Measurements from ENCODE around the gene PLS3. TPM values are rescaled to one million over a fixed set of nuclear protein-coding genes. Genes with fewer than 3 reads are reported as not detected.
"Not testable (repeated sequence)": the region's sequence is repeated elsewhere in the genome, so short reads cannot be mapped to it uniquely, and the experiment has no call there.

PLS3 gene, protein sequence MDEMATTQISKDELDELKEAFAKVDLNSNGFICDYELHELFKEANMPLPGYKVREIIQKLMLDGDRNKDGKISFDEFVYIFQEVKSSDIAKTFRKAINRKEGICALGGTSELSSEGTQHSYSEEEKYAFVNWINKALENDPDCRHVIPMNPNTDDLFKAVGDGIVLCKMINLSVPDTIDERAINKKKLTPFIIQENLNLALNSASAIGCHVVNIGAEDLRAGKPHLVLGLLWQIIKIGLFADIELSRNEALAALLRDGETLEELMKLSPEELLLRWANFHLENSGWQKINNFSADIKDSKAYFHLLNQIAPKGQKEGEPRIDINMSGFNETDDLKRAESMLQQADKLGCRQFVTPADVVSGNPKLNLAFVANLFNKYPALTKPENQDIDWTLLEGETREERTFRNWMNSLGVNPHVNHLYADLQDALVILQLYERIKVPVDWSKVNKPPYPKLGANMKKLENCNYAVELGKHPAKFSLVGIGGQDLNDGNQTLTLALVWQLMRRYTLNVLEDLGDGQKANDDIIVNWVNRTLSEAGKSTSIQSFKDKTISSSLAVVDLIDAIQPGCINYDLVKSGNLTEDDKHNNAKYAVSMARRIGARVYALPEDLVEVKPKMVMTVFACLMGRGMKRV
- total RNA-seq (2014; rRNA removed; shearing (Covaris generic)): 19.6 and 30.3 TPM in 2 replicates

DNA sequence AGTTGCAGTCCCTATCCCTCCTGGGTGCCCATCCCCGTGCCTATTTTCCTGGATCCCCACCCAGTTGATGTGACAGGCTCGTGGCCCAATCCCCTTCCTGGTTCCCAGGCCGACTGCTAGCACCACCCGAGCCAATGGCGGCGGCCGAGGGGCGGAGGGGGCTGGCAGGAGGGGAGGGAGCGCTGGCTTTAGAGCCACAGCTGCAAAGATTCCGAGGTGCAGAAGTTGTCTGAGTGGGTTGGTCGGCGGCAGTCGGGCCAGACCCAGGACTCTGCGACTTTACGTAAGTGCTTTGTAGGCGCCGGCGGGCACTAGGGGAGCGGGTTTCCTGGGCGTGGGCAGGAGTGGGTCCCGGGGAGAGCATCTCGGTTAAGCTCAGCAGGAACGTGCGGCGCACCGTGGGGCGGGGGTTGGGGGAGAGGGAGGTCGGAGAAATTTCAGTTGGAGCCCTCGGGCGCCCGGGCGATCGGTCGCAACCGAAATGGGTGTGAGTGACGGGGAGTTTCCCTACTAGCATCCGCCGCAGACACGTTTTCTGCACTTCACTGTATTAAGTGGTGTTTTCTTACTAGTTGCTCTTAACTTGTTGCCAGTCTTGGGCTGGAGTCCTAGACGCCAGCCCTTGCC lies at the start of gene PLS3:
TSS of gene PLS3 (plus strand) at position 197 of the 627 bp plus-strand sequence. CDS start 49,077 bp downstream, outside the sequence.
- DNase-seq (ENCODE audit: low spot score): peak; percentile 58

DNA sequence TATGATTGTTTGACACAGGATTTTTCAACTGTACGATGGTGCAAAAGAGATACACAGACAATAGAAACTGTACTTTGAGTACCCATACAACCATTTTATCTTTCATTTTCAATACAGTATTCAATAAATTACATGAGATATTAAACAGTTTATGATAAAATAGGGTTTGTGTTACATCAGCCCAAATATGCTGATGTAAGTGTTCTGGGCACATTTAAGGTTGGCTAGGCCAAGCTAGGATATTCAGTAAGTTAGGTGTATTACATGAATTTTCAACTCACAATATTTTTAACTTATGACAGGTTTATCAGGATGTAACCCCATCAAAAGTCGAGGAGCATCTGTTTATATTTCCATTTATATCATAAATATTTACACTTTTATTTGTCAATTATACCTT lies 42.9 kb upstream of the PLS3 start:
- no peak for DNase-seq (ENCODE audit: low spot score)

DNA sequence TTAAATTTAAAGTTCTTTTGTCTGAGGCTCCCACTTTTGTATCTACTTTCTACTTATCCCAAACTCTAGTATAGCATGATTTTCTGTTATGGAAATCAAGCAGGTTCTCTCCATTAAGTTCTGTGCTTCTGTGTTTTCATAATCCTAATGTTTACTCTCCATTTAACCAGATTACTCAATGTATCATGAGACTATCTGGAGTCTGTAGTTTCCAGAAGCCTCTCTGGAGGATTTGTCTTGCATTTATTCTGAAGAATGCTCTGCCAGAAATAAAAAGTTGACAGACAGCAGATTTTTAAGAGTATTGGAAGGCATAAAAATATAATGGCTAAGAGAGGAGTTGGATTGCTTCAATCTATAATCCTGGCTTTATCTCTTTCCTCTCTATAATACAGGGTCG lies 39.2 kb upstream of the PLS3 start:
- no peak for DNase-seq (ENCODE audit: low spot score)

DNA sequence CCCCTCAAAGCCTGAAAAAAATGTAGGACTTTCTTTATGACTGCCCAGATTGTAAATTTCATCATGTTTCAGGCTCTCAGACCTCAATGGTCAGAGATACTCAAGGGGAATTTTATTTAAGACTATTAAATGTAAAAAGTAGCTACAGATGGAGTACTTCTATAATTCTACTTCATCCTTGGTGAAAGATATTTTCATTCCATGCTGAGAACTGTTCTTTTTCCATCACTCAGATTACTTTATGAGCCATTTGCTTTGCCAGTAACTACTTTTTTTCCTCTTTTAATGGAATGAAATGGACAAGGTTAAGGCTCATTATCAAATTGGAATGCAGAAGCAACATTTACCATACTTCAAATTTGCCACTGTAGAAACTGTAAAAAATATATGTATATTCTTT lies 38.0 kb upstream of the PLS3 start:
- DNase-seq (ENCODE audit: low spot score): no peak

DNA sequence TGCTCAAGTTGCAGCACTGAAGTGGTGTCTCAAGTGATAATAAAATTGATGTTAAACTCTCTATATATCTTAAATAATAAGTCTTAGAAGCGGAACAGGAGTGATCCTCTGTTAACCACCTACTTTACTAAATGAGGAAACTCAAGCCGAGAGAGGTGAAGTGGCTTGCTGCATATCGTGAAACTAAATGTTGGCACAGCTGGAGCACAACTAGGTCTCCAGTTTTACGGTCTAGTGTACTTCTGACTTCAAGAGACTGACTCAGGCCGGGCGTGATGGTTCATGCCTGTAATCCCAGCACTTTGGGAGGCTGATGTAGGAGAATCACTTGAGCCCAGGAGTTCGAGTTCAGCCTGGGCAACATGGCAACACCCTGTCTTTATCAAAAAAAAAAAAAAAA lies 35.5 kb upstream of the PLS3 start:
- no peak for DNase-seq (ENCODE audit: low spot score)

DNA sequence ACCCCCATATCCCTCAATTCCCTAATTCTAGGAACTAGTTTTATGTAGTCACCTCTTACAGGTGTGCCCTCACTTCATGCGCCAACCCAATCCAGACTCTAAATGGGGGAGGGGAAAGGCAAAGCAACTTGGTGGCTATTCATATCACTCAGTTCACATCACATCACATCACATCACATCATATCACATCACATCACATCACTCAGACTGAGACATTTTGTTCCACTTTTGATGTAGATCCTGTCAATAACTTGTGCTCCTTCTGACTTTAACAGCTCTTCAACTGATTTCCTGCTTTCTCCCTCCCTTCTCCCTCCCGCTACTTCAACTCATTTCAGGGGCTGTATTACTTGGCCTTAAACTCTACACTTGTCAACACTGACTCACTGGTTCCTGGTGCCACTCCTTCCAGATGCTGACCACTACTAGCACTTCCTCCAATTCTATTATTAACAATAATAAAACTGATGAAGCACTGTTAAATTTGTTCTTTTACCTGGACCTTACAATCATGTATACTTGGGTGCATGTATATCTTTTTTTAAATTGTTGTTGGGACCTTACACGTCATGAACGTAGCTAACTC lies 29.1 kb upstream of the PLS3 start:
- DNase-seq (ENCODE audit: low spot score): no peak

DNA sequence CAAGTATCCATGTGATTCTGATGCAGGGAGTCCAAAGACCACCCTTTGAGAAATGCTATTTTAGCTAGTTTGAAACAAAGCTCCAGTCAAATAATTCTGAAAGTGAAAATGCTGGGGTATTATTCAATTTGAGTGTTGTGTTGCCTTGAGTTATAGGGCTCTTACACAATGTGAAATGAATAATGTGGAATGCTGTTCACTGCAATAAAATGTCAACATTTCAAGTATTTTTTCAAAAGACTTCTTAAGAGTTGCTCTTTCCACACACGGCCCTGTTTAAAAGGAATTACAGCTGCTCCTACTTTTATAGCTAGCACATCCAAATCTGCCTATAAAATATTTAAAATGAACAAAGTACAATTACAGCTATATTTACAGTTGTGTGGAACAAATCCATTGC lies 27.5 kb upstream of the PLS3 start:
- no peak for DNase-seq (ENCODE audit: low spot score)

DNA sequence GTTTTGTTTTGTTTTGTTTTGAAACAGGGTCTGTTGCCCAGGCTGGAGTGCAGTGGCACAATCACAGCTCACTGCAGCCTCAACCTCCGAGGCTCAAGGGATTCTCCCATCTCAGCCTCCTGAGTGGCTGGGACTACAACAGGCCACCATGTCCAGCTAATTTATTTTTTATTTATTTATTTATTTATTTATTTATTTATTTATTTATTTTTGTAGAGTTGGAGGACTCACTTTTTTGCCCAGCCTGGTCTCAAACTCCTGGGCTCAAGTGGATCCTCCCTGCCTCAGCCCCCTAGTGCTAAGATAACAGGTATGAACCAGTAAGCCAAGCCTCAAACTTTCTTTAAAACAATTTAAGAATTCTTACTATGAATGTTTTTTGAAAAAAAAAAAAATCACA lies 26.6 kb upstream of the PLS3 start:
- DNase-seq (ENCODE audit: low spot score): no peak

DNA sequence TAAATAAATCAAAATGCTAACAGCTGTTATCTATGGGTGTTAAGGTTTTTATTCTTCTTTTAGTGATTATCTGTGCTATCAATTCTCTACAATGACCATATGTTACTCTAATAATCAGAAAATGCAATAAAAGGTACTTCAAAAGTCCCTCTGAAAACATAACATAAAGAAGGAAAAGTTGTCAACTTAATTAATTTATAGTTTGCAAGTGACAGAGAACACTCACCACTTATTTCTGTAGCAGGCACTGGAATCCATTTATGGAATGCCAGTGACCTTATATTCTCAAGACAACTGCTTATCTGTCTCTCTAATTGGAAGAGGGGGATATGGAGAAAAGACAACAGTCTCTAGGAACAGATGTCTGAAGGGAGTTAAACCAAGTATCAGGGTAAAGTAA lies 25.6 kb upstream of the PLS3 start:
- DNase-seq (ENCODE audit: low spot score): no peak

DNA sequence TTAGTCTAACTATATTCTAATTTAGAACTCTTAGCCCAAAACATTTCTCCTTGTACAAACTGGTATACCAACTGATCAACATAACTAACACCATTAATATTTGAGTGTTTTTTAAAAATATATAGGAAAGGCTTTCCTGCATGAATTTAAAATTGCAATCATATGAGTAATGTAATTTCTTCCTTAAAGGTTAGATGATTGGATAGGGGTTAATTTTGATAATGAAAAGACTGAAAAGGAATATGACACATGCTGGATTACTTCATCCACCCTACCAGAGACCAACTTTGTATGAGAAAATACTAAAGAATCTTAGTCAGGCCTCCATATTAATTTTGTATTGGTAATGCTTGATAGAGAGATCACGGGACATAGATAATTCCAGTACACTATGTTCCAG lies 25.1 kb upstream of the PLS3 start:
- no peak for DNase-seq (ENCODE audit: low spot score)

DNA sequence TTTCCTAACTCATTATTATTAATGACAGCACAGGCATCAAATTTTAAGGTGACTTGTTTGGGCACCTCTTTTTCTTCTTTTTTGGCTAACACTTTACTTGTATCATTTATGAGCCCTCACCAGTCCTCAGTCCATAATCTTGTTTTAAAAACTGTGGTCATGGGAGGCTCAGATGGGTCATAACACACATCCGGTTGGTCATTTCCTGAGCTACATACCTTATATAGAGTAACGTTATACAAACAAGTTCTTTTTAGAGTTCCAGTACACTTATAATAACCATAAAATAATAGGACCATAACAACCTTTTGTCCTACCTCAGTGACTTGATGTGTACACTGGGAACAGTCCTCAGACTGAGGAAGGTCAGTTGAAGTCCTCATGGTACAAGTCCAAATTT lies 21.1 kb upstream of the PLS3 start:
- no peak for DNase-seq (ENCODE audit: low spot score)

DNA sequence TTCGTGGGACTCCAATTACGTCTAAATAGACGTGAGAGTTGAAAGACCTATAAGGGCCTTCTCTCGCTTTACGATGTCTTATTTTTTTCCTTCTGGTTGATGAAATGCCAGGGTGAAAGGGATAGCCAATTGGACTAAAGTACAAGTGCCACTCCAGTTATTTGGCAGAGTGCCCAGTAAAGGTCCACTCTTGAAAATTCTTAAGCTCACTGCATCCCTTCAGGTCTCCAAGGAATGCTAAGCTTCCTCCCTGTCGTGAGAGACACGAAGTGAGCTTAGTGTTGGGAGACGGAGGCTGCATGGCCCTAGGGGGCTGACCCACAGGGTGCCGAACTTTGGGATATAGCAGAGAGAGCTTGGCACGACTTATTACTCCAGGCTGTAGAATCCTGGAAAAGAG lies 19.9 kb upstream of the PLS3 start:
- DNase-seq (ENCODE audit: low spot score): not testable (repeated sequence)

DNA sequence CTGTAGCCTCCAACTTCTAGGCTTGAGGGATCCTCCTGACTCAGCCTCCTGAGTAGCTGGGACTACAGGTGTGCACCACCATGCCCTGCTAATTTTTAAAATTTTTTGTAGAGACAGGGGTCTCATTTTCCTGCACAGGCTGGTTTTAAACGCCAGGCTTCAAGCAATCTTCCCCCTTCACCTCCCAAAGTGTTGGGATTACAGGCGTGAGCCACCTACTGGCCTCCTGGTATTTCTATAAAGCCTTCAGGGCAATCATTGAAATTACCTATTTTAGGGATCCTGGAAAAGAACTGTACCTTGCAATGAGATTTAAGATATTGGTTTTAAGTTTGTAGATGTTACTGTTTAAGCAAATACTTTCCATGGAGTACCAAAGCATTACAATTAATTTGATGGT lies 13.5 kb upstream of the PLS3 start:
- DNase-seq (ENCODE audit: low spot score): peak; percentile 33

DNA sequence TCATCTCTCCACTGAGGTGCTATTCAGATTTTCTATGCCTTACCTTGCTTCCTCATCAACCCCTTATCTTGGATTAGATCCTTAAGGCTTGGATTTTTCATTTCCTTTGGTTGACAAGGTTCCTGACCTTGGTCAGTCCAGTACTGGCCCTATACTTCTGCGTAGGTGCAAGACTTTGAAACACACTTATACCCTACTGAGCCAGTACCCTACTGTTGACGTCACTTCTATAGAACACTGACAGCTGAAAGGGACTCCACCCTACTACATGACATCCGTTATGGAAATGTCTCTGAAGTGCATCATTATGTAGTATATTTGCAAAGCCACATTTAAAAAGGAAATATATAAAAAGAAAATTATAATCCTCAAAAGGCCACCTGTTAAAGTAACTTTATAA lies 12.0 kb upstream of the PLS3 start:
- DNase-seq (ENCODE audit: low spot score): no peak

DNA sequence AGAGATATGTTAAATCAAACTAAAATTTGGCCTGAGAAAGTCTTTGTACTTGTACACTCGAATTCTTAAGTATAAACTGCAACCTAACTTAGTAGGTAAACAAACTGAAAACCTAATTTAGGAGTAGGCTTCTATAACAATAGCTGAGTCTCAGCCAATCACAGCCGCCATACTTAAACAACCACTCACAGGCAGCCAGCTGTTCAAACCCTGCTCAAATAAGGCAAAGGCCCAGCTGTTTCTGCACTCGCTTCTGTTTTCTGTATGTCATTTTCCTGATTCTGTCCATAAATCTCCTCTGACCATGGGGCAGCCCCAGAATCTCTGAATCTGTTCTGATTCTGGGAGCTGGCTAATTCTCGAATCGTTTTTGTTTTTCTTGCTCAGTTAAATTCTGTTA lies 7.8 kb upstream of the PLS3 start:
- DNase-seq (ENCODE audit: low spot score): no peak

DNA sequence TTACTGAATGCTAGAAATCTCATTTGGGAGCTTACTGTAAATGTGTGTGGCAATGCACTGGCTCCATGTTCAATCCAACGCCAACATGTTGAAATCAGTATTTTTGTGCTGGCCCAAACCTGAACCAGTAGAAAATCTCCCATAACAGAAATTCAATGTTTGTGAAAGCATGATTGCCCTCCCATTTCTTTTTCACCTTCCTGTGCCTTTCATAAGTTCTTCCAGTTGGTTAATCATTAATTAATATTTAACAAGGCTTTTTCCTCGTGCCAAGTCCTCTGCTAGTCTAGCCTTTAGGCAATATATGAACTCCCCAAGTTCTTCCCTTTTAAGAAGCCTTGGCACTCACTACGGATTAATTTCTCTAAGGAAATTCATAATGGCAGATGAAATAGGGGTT lies 1.3 kb upstream of the PLS3 start:
- peak; percentile 56 for DNase-seq (ENCODE audit: low spot score)

DNA sequence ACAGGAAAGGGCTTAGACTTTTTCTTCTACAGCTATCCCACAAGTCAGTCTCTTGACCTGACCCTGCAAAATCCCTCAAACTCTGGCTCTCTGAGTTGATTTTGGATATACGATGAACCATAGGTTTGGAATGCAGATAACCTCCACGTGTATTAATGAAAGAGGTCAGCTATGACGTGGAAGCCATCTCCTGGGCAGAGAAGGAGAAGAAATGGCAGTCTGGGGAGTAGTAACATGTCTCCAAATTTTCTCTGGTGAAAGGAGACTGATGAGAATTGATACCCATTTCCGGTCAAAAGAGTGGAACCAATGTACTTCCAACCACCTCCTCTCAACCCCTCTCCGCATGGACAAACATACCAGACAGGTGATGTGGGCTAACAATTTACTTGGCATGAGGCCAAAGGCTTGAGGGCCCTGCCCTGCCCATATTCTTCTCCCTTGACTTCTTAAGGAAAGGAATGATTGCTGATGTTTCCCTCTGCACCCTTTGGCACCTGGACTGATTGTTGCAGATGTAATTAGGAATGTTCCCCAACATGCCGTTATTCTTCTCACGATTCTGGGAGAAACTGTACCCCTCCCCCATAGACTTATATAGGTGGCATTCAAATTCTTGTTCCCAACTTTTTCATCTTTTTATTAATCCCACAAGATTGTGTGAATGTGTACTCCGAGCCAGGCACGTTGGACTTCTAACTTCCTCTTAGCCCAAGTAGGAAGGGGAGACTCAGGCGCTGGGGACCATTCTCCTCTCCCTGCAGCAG lies 580 bp upstream of the PLS3 start:
- DNase-seq (ENCODE audit: low spot score): peak; percentile 70

DNA sequence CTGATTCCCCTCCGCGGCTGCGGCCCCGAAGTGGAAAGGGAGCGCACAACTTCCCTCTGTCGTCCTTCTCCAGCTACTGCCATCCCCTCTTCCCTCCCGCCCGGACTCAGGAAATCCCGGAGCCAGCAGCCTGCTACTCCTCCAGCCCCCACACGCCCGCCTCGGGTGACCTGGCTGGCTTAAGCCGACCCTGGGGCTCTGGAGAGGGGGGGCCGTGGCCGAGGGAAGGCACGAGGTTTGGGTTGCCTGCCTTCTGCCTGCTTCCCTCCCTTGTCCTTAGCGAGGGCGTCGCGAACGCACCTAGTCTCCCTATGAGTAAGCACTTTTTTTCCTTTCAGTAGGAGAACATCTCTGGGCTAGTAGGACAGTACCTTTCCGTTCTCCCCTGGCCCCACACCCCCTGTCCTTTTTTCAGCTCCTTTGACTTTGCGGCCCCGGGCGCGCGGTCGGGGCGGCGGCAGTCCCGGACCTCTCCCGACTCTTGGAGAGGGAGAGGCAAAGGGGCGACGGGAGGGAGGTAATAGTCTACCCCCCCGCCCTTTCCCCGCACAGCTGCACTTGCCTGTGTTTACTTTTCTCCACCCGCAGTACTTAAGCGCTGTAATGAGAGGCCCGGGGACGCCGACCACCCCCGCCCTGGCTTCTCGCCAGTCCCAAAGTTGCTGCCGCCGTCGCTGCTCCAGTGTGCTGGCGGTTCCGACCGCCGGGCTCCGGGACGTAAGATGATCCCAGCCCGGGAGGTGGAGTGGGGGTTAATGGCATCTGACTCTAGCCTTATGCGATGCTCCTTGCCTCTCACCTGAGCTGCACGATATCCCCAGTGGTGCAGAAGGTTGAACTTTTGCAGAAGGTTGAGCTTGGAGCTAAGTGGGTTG lies 868 bp downstream of the PLS3 start:
- peak; percentile 50 for DNase-seq (ENCODE audit: low spot score)

DNA sequence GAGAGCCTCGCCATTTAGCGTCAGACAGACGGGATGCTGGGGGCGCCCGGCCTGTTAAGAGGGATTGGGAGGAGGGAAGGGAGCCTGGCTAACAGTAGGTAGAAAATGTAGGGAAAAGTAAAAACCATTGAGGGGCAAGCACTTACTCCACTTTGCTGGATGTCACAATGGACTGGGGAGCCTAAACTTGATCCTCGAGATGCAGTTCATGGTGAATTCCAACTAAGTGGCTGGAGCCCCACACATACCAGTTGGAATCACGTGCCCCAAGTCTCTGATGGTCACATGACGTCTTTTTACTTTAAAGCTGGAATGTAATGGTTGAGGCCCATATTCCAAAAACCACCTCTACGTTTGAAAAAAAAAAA lies 1.5 kb downstream of the PLS3 start:
- peak; percentile 24 for DNase-seq (ENCODE audit: low spot score)

DNA sequence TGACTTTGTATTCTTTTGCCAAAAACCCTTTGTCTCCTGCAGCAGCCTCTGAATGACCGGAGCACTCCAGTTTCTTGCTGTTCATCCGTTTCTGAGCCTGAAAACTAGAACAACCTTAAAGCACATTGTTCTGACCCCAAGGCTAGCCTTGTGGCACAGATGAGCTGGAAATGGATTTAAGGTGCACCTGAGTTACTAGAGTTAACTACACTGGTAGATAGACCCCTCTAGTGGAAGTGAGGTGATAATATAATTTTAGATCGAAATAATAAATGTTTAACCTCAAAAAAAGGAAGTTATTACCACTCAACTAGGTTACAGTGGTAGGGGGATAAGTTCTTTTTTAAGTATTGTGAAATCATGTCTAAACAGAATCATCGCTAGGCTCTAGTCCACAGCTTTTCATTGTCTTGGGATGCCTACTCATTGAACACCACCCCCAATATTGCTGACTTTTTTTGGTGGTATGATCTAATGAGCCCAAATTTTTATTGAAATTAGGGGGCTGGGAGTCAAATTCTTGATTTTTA lies 2.7 kb downstream of the PLS3 start:
- DNase-seq (ENCODE audit: low spot score): peak; percentile 11
